ENCODE results near the gene C11orf71.

C11orf71 gene

GRCh38 chr11:114430290-114430689 is 30.0 kb upstream of the C11orf71 start:
- peak overlapping the region; percentile 97 for H3K27ac ChIP-seq
- TF ChIP-seq CTCF (conservative IDR thresholded peaks at IDR 0.05): no peak

GRCh38 chr11:114426280-114426679 is 26.0 kb upstream of the C11orf71 start:
- no peak overlapping the region for H3K27ac ChIP-seq
- TF ChIP-seq CTCF (conservative IDR thresholded peaks at IDR 0.05): no peak

- H3K27ac ChIP-seq: no peak overlapping the region
- TF ChIP-seq CTCF (conservative IDR thresholded peaks at IDR 0.05): no peak
Observed at GRCh38 chr11:114416441-114416961, 16.2 kb upstream of the C11orf71 start.

- no peak overlapping the region for H3K27ac ChIP-seq
- TF ChIP-seq CTCF (conservative IDR thresholded peaks at IDR 0.05): no peak
Observed at GRCh38 chr11:114413958-114414357, 13.6 kb upstream of the C11orf71 start.

GRCh38 chr11:114412946-114413345 is 12.6 kb upstream of the C11orf71 start:
- TF ChIP-seq CTCF (conservative IDR thresholded peaks at IDR 0.05): no peak
- no peak overlapping the region for H3K27ac ChIP-seq

GRCh38 chr11:114401311-114401710 is 1.0 kb upstream of the C11orf71 start:
- peak overlapping the region; percentile 98 for H3K27ac ChIP-seq
- no peak for TF ChIP-seq CTCF (conservative IDR thresholded peaks at IDR 0.05)

GRCh38 chr11:114400915-114401223 is 558 bp upstream of the C11orf71 start:
- no peak for TF ChIP-seq CTCF (conservative IDR thresholded peaks at IDR 0.05)
- peak overlapping the region; percentile 98 for H3K27ac ChIP-seq
